A549 (cell line): ENCODE measurements around the gene CFAP70. TPM values are rescaled to one million over a fixed set of nuclear protein-coding genes. Genes with fewer than 3 reads are reported as not detected.
"Not testable (repeated sequence)": the region's sequence is repeated elsewhere in the genome, so short reads cannot be mapped to it uniquely, and the experiment has no call there.

Source experiments
- ATAC-seq, 2 experiments: fragments of 200-7000 bp in 1 of 2; fragments of >200 bp in 1 of 2; cut with Nextera tagmentation in 1 of 2; cut with Tn5 transposase in 1 of 2; 3 replicates each; pipeline versions ENCODE4 v1.8.0 to v1.9.1; 2018 to 2020; ENCODE audit warnings: mild to moderate bottlenecking in 1 of 2, moderate library complexity in 1 of 2
- CTCF ChIA-PET: fragments of 300-600 bp; sonication (Branson Sonifier 250); formaldehyde crosslinking; extraction: SDS; loops from one replicate; lab custom pipeline; 2021; ENCODE audit warnings: antibody characterized with exemption, inconsistent platforms; lab: Yijun Ruan, JAX
- POLR2A ChIA-PET: fragments of 350-600 bp; formaldehyde crosslinking; extraction: SDS; loops from one replicate; lab custom pipeline; 2021; ENCODE audit warnings: antibody characterized with exemption, inconsistent platforms; lab: Yijun Ruan, JAX
- DNase-seq, 2 experiments: peaks; one replicate each; pipeline versions ENCODE4 v3.0.0 to v3.0.0-alpha.2; 2011 to 2016; ENCODE audit warnings: low read depth in 1 of 2, low spot score in 1 of 2
- FAIRE-seq: peaks from 2 replicates; lab custom pipeline; 2011; peaks lifted over from hg19 to GRCh38; lab: Jason Lieb, UNC
- H3K27ac ChIP-seq, 2 experiments: fragments of >200 bp; sonication (Bioruptor Twin); formaldehyde crosslinking; 3 replicates each; pipeline ENCODE4 v1.5.1; 2016 to 2017
- H3K4me1 ChIP-seq: fragments of >200 bp; sonication (Bioruptor Twin); formaldehyde crosslinking; 3 replicates; pipeline ENCODE4 v1.6.1; 2016
- H3K4me2 ChIP-seq: fragments of >200 bp; sonication (Bioruptor Twin); formaldehyde crosslinking; 3 replicates; pipeline ENCODE4 v1.6.1; 2016
- H3K4me3 ChIP-seq: fragments of >200 bp; sonication (Bioruptor Twin); formaldehyde crosslinking; 3 replicates; pipeline ENCODE4 v1.5.1; 2016
- H3K9me3 ChIP-seq: fragments of >200 bp; sonication (Bioruptor Twin); formaldehyde crosslinking; 3 replicates; pipeline ENCODE4 v1.6.1; 2016
- ATOH8 ChIP-seq: fragments of 250-450 bp; sonication (Bioruptor Pico); IDR thresholded peaks from 2 replicates; pipeline ENCODE4 v1.5.0; 2020; ENCODE audit warnings: low read depth, mild to moderate bottlenecking, moderate library complexity
- BCL3 ChIP-seq: fragments of >200 bp; sonication (Bioruptor Twin); formaldehyde crosslinking; IDR thresholded peaks from 3 replicates; pipeline ENCODE4 v1.6.1; 2016
- CHD2 ChIP-seq: fragments of 150-350 bp; IDR thresholded peaks from 2 replicates; pipeline ENCODE4 v1.6.1; 2014; ENCODE audit warnings: low read length; ENCODE audit not compliant: partially characterized antibody
- EP300 ChIP-seq, 2 experiments: fragments of >200 bp; sonication (Bioruptor Twin); formaldehyde crosslinking; IDR thresholded peaks; 2 replicates in 1 of 2; 3 replicates in 1 of 2; pipeline ENCODE4 v1.6.1; 2016 to 2017
- FOSB ChIP-seq: fragments of 250-450 bp; sonication (Bioruptor Pico); IDR thresholded peaks from 2 replicates; pipeline ENCODE4 v1.5.0; 2020; ENCODE audit warnings: mild to moderate bottlenecking, moderate library complexity
- FOXS1 ChIP-seq: fragments of 250-450 bp; sonication (Bioruptor Pico); IDR thresholded peaks from 2 replicates; pipeline ENCODE4 v1.5.0; 2020; ENCODE audit warnings: mild to moderate bottlenecking, moderate library complexity
- GATA3 ChIP-seq: IDR thresholded peaks from 2 replicates; pipeline ENCODE4 v1.6.1; 2012; ENCODE audit warnings: borderline replicate concordance
- HMGXB4 ChIP-seq: fragments of 250-450 bp; sonication (Bioruptor Pico); IDR thresholded peaks from 2 replicates; pipeline ENCODE4 v1.5.0; 2021; ENCODE audit warnings: mild to moderate bottlenecking, moderate library complexity, borderline replicate concordance
- HOXA7 ChIP-seq: fragments of 250-450 bp; sonication (Bioruptor Pico); IDR thresholded peaks from 2 replicates; pipeline ENCODE4 v1.5.0; 2020; ENCODE audit warnings: mild to moderate bottlenecking, moderate library complexity
- HOXB13 ChIP-seq: fragments of 250-450 bp; sonication (Bioruptor Pico); IDR thresholded peaks from 2 replicates; pipeline ENCODE4 v1.5.0; 2020; ENCODE audit warnings: low read depth, mild to moderate bottlenecking, moderate library complexity
- HOXB5 ChIP-seq: fragments of 250-450 bp; sonication (Bioruptor Pico); IDR thresholded peaks from 2 replicates; pipeline ENCODE4 v1.5.0; 2020; ENCODE audit warnings: mild to moderate bottlenecking, moderate library complexity
- KDM1A ChIP-seq: fragments of 200-600 bp; sonication (generic); IDR thresholded peaks from 2 replicates; pipeline ENCODE4 v1.6.1; 2016; ENCODE audit warnings: low read depth, mild to moderate bottlenecking
- MAZ ChIP-seq: fragments of 150-350 bp; IDR thresholded peaks from 2 replicates; pipeline ENCODE4 v1.6.1; 2014; ENCODE audit warnings: antibody characterized with exemption, low read depth, low read length, borderline replicate concordance
- NPAS2 ChIP-seq: fragments of 250-450 bp; sonication (Bioruptor Pico); IDR thresholded peaks from 2 replicates; pipeline ENCODE4 v1.8.0; 2022; ENCODE audit warnings: mild to moderate bottlenecking, moderate library complexity, borderline replicate concordance
- NR3C1 ChIP-seq: fragments of >200 bp; sonication (Bioruptor Twin); formaldehyde crosslinking; IDR thresholded peaks from 3 replicates; pipeline ENCODE4 v1.6.1; 2017
- PHF8 ChIP-seq: fragments of 200-600 bp; sonication (generic); IDR thresholded peaks from 2 replicates; pipeline ENCODE4 v1.6.1; 2016; ENCODE audit warnings: low read depth, mild to moderate bottlenecking, antibody characterized with exemption, moderate library complexity, borderline replicate concordance
- RFX5 ChIP-seq: fragments of 450-650 bp; IDR thresholded peaks from 2 replicates; pipeline ENCODE4 v1.7.1; 2014; ENCODE audit warnings: antibody characterized with exemption, mild to moderate bottlenecking, moderate library complexity
- SMC3 ChIP-seq: fragments of >200 bp; sonication (Bioruptor Twin); formaldehyde crosslinking; IDR thresholded peaks from 3 replicates; pipeline ENCODE4 v1.6.1; 2018; ENCODE audit warnings: inconsistent platforms
- SREBF2 ChIP-seq: fragments of 450-650 bp; IDR thresholded peaks from 2 replicates; pipeline ENCODE4 v1.6.1; 2014; ENCODE audit warnings: mild to moderate bottlenecking, moderate library complexity
- TFCP2L1 ChIP-seq: fragments of 250-450 bp; sonication (Bioruptor Pico); IDR thresholded peaks from 2 replicates; pipeline ENCODE4 v1.5.0; 2021; ENCODE audit warnings: mild to moderate bottlenecking
- TP53 ChIP-seq: fragments of 250-450 bp; sonication (Bioruptor Pico); IDR thresholded peaks from 2 replicates; pipeline ENCODE4 v1.5.0; 2021; ENCODE audit warnings: mild to moderate bottlenecking, moderate library complexity
- ZFP36 ChIP-seq: fragments of 450-650 bp; IDR thresholded peaks from 2 replicates; pipeline ENCODE4 v1.6.1; 2014; ENCODE audit warnings: borderline replicate concordance; ENCODE audit not compliant: partially characterized antibody
- ZSCAN20 ChIP-seq: fragments of 250-450 bp; sonication (Bioruptor Pico); IDR thresholded peaks from 2 replicates; pipeline ENCODE4 v1.8.0; 2022; ENCODE audit warnings: mild to moderate bottlenecking, moderate library complexity
- WGBS: methylation state at CpG from one replicate; pipeline ENCODE4 v1.1.6; 2017; ENCODE audit errors: missing lambda C conversion rate; 5-methylcytosine and 5-hydroxymethylcytosine counted together
- polyA plus RNA-seq, 4 experiments: library from polyadenylated mRNA; depleted of rRNA in 3 of 4; stranded (reverse); fragments of >200 nt; fragmentation: RNase III in 1 of 4; extraction: RNeasy Plus Mini Kit Qiagen cat#74134 plus additional on column Dnase treatment in 1 of 4; gene quantifications; 2 replicates in 3 of 4; 3 replicates in 1 of 4; pipeline ENCODE4 v1.2.3, GENCODE V29; 2011 to 2017

The CFAP70 gene
- polyA plus RNA-seq, 2 of the 4 experiments (the other 2 are of a cell fraction): 0.34 to 0.98 TPM

GRCh38 chr10:73261362-73261995 lies 97.2 kb downstream of the CFAP70 start:
- CTCF ChIA-PET: interaction anchor here (1.2 to 1.5 kb wide), 2 partner anchors 10 to 11 kb away, joined by 3 read pairs; no protein-coding TSS in a partner anchor
- Histone ChIP-seq H3K4me1 (peaks cover 31% of the 10 kb centered on the region), H3K4me3 (no peak overlapping the region), H3K4me2 (peak overlapping the region; percentile 71; the same call in 2 of the 3 replicates)
- FAIRE-seq (no peak), DNase-seq (no peak)
- WGBS: 84% methylated on average over 9 of the region's 9 CpGs
- TF ChIP-seq TFCP2L1 (CRISPR knock-in tag): no peak
- no peak for TF ChIP-seq SMC3
- no peak for TF ChIP-seq KDM1A
- TF ChIP-seq CHD2: no peak
- no peak for TF ChIP-seq FOSB (CRISPR knock-in tag)
- TF ChIP-seq HOXA7 (CRISPR knock-in tag): no peak
- TF ChIP-seq SREBF2: no peak
- no peak for TF ChIP-seq RFX5
- TF ChIP-seq, all 56 proteins: peak for 0
- peak overlapping the region; percentile 85 to 92 for H3K27ac ChIP-seq
- ATAC-seq: no peak
- POLR2A ChIA-PET: interaction anchor here (0.6 to 1.8 kb wide), 2 partner anchors 9 to 73 kb away, joined by 3 to 11 read pairs; partner anchors contain the start of gene MRPS16
- peaks cover 4% of the 10 kb centered on the region; the same call in 1 of the 3 replicates for H3K9me3 ChIP-seq

- H3K9me3 ChIP-seq, POLR2A ChIA-PET, H3K4me2 ChIP-seq, H3K27ac ChIP-seq, ATAC-seq, CTCF ChIA-PET, DNase-seq, FAIRE-seq, H3K4me3 ChIP-seq: not testable (repeated sequence)
- peaks cover 27% of the 10 kb centered on the region for H3K4me1 ChIP-seq
- WGBS: 86% methylated on average over 10 of the region's 10 CpGs
Observed at GRCh38 chr10:73258612-73259011, 100.1 kb downstream of the CFAP70 start.

GRCh38 chr10:73253225-73253555 lies 105.5 kb downstream of the CFAP70 start:
- 0% methylated on average over 4 of the region's 4 CpGs for WGBS
- POLR2A ChIA-PET: interaction anchor here (0.7 to 2.3 kb wide), 6 partner anchors 9 to 577 kb away, joined by 4 to 11 read pairs (median 6); partner anchors contain the start of genes ANXA7 and CFAP70
- H3K4me1 ChIP-seq: peaks cover 21% of the 10 kb centered on the region
- FAIRE-seq (no peak), DNase-seq (peak; percentile 42 to 45), ATAC-seq (peak; percentile 44 to 53; a peak in 4 of 6 replicates)
- H3K27ac ChIP-seq: peak overlapping the region; percentile 94 to 95
- CTCF ChIA-PET: interaction anchor here (0.7 to 1.6 kb wide), 6 partner anchors 10 to 87 kb away, joined by 3 to 6 read pairs (median 4); no protein-coding TSS in a partner anchor
- TF ChIP-seq HOXB13 (no peak), ZSCAN20 (CRISPR knock-in tag) (no peak), ZFP36 (no peak), EP300 (IDR thresholded peaks at IDR 0.05) (no peak), PHF8 (no peak), FOXS1 (CRISPR knock-in tag) (no peak), HOXB5 (CRISPR knock-in tag) (no peak), TP53 (CRISPR knock-in tag) (no peak)
- H3K4me2 ChIP-seq: peak overlapping the region; percentile 84
- no peaks in the 10 kb centered on the region for H3K9me3 ChIP-seq
- H3K4me3 ChIP-seq: peak overlapping the region; percentile 94

GRCh38 chr10:73252445-73253224 lies 106.0 kb downstream of the CFAP70 start, which contains the start of gene MRPS16:
Gene MRPS16, minus strand, starts transcription at chr10:73252644. Its CDS starts 162 bp downstream, at chr10:73252482.
- Histone ChIP-seq H3K4me3 (peak within 1 kb of the TSS; percentile 94), H3K4me2 (peak within 1 kb of the TSS; percentile 98), H3K4me1 (peaks cover 26% of the 10 kb centered on the region), H3K27ac (peak within 1 kb of the TSS; percentile 94 to 95), H3K9me3 (no peaks in the 10 kb centered on the region)
- peak; percentile 86 for FAIRE-seq
- under 1% methylated on average over 49 of the region's 51 CpGs for WGBS
- ChIA-PET CTCF (interaction anchor here (1.0 to 1.5 kb wide), 4 partner anchors 11 to 88 kb away, joined by 3 to 5 read pairs (median 4); no protein-coding TSS in a partner anchor), POLR2A (interaction anchor here (0.7 to 2.3 kb wide), 9 partner anchors 9 to 576 kb away, joined by 3 to 11 read pairs (median 4); partner anchors contain the start of genes ANXA7 and CFAP70)
- ATAC-seq: peak; percentile 90 to 94
- peak; percentile 96 to 99 for DNase-seq
- peak; percentile 79 for TF ChIP-seq PHF8
- TF ChIP-seq GATA3: peak; percentile 59; the same call in 1 of the 2 replicates
- no peak for TF ChIP-seq HOXB13
- TF ChIP-seq NPAS2 (CRISPR knock-in tag): no peak
- TF ChIP-seq MAZ: no peak
- peak; percentile 28 for TF ChIP-seq CHD2
- TF ChIP-seq NR3C1: no peak
- peak; percentile 67 for TF ChIP-seq BCL3
- TF ChIP-seq EP300 (IDR thresholded peaks at IDR 0.05): no peak; a peak in 1 of 5 replicates
- TF ChIP-seq HMGXB4 (CRISPR knock-in tag): no peak
- no peak for TF ChIP-seq ATOH8 (CRISPR knock-in tag)
- no peak for TF ChIP-seq FOSB (CRISPR knock-in tag)
